Ascending aorta (tissue), 2 donors: ENCODE results near the gene SEL1L. TPM values are rescaled to one million over a fixed set of nuclear protein-coding genes. Genes with fewer than 3 reads are reported as not detected.
"Not testable (repeated sequence)": the region's sequence is repeated elsewhere in the genome, so short reads cannot be mapped to it uniquely, and the experiment has no call there.

Experiments
- DNase-seq, 2 donors: peaks; one replicate each; pipeline ENCODE4 v3.0.0-alpha.2; 2019; ENCODE audit warnings: low spot score in 2 of 2
- H3K27ac ChIP-seq, 2 donors: fragments of 200-600 bp; sonication (generic); one replicate each; pipeline ENCODE4 v1.5.1; 2016 to 2017; ENCODE audit warnings: mild to moderate bottlenecking in 1 of 2
- H3K27me3 ChIP-seq: fragments of 200-600 bp; sonication (generic); one replicate; pipeline ENCODE4 v1.5.1; 2017
- H3K36me3 ChIP-seq, 2 donors: fragments of 200-600 bp; sonication (generic); one replicate each; pipeline ENCODE4 v1.5.1; 2016
- H3K4me1 ChIP-seq, 2 donors: fragments of 200-600 bp; sonication (generic); one replicate each; pipeline ENCODE4 v1.5.1; 2016 to 2017; ENCODE audit warnings: mild to moderate bottlenecking in 1 of 2
- H3K4me3 ChIP-seq, 2 donors: fragments of 200-600 bp; sonication (generic); one replicate each; pipeline ENCODE4 v1.5.1; 2016 to 2017; ENCODE audit warnings: mild to moderate bottlenecking in 1 of 2
- H3K9me3 ChIP-seq, 2 donors: fragments of 200-600 bp; sonication (generic); one replicate each; pipeline ENCODE4 v1.5.1; 2016
- CTCF ChIP-seq, 3 experiments: fragments of 200-600 bp in 2 of 3; fragments of 450-650 bp in 1 of 3; sonication (generic) in 2 of 3; IDR thresholded peaks; one replicate each; pipeline ENCODE4 v1.5.1; 2016 to 2019; ENCODE audit warnings: antibody characterized with exemption in 3 of 3, mild to moderate bottlenecking in 1 of 3, moderate library complexity in 1 of 3
- intact Hi-C: fragments of 100-400 bp; cut with DNase I; formaldehyde crosslinking; loops from one replicate; pipeline ENCODE4 v1.15.1; 2023
- total RNA-seq: library from RNA; depleted of rRNA; stranded (reverse); fragments of >200 nt; gene quantifications from one replicate; pipeline ENCODE4 v1.1.0, GENCODE V29; 2016

SEL1L gene
- total RNA-seq, 1 donor from 2014 or later = 37.3 TPM

- no peak for DNase-seq
- H3K36me3 ChIP-seq = peaks cover 26 to 43% of the 10 kb centered on the region in 2 donors
- intact Hi-C loops = no loop called here
Measured at GRCh38 chr14:81473456-81474147, 60.1 kb downstream of the SEL1L start.

GRCh38 chr14:81472096-81472800 lies 61.4 kb downstream of the SEL1L start:
- Histone ChIP-seq H3K27ac (no peak overlapping the region), H3K9me3 (no peaks in the 10 kb centered on the region), H3K4me1 (no peaks in the 10 kb centered on the region), H3K4me3 (no peak overlapping the region), H3K36me3 (peaks cover 19 to 30% of the 10 kb centered on the region in 2 donors), H3K27me3 (no peaks in the 10 kb centered on the region)
- no peak for TF ChIP-seq CTCF (IDR thresholded peaks at IDR 0.05)
- intact Hi-C loops = no loop called here
- no peak for DNase-seq

More at GRCh38 chr14:81473456-81474147, 60.1 kb downstream of the SEL1L start:
- no peaks in the 10 kb centered on the region for H3K27me3 ChIP-seq
- H3K4me1 ChIP-seq = no peaks in the 10 kb centered on the region
- H3K27ac ChIP-seq = no peak overlapping the region
- H3K4me3 ChIP-seq = no peak overlapping the region
- no peaks in the 10 kb centered on the region for H3K9me3 ChIP-seq
- no peak for TF ChIP-seq CTCF (IDR thresholded peaks at IDR 0.05)

- H3K27ac ChIP-seq = no peak overlapping the region
- H3K36me3 ChIP-seq = peaks cover 11 to 20% of the 10 kb centered on the region in 2 donors
- H3K4me3 ChIP-seq = no peak overlapping the region
- H3K27me3 ChIP-seq = no peaks in the 10 kb centered on the region
- no peaks in the 10 kb centered on the region for H3K4me1 ChIP-seq
- TF ChIP-seq CTCF (IDR thresholded peaks at IDR 0.05) = no peak
- no peak for DNase-seq
- intact Hi-C loops = no loop called here
- H3K9me3 ChIP-seq = no peaks in the 10 kb centered on the region
Measured at GRCh38 chr14:81471062-81471461, 62.6 kb downstream of the SEL1L start.

- intact Hi-C loops, DNase-seq, H3K4me3 ChIP-seq, H3K9me3 ChIP-seq, H3K27ac ChIP-seq, H3K27me3 ChIP-seq, H3K4me1 ChIP-seq: not testable (repeated sequence)
- peaks cover 6 to 14% of the 10 kb centered on the region in 2 donors for H3K36me3 ChIP-seq
Measured at GRCh38 chr14:81470557-81470826, 63.2 kb downstream of the SEL1L start.

- H3K27ac ChIP-seq = no peak overlapping the region
- intact Hi-C loops = no loop called here
Measured at GRCh38 chr14:81466854-81467253, 66.8 kb downstream of the SEL1L start.

More at GRCh38 chr14:81466854-81467253, 66.8 kb downstream of the SEL1L start:
- H3K9me3 ChIP-seq = no peaks in the 10 kb centered on the region
- DNase-seq = no peak
- H3K27me3 ChIP-seq = no peaks in the 10 kb centered on the region
- H3K4me1 ChIP-seq = no peaks in the 10 kb centered on the region
- H3K4me3 ChIP-seq = no peak overlapping the region
- peaks cover 0 to 4% of the 10 kb centered on the region in 2 donors for H3K36me3 ChIP-seq
- no peak for TF ChIP-seq CTCF (IDR thresholded peaks at IDR 0.05)
